ENCODE results near the gene QDPR. TPM values are rescaled to one million over a fixed set of nuclear protein-coding genes. Genes with fewer than 3 reads are reported as not detected.

The QDPR gene
- polyA plus RNA-seq, 1 of the 3 experiments (the other 2 are of a cell fraction) = 83.1 TPM

GRCh38 chr4:17554568-17554967 lies 42.7 kb upstream of the QDPR start:
- Histone ChIP-seq H3K27me3 (ENCODE audit: insufficient read depth) (peaks cover 10% of the 10 kb centered on the region; the same call in 1 of the 2 replicates), H2AFZ (ENCODE audit: low read depth) (no peak overlapping the region), H3K9me3 (no peaks in the 10 kb centered on the region), H3F3A (replicated peaks; ENCODE audit: insufficient read depth) (no peaks in the 10 kb centered on the region), H3K79me2 (ENCODE audit: insufficient read depth) (no peaks in the 10 kb centered on the region), H3K4me1 (ENCODE audit: control insufficient read depth in 1 of 2, insufficient read depth in 2 of 2, low read depth in 1 of 2, low read length in 1 of 2) (peaks cover 0 to 5% of the 10 kb centered on the region in 2 experiments; a peak in 1 of 4 replicates), H3K4me3 (ENCODE audit: low read depth in 2 of 2, low read length in 1 of 2) (no peak overlapping the region), H3K4me2 (no peak overlapping the region), H3K36me3 (replicated peaks in 1 of 2; ENCODE audit: control insufficient read depth in 1 of 2, insufficient read depth in 2 of 2, low read length in 1 of 2) (no peaks in the 10 kb centered on the region), H3K9ac (no peak overlapping the region), H4K20me1 (ENCODE audit: insufficient read depth) (no peaks in the 10 kb centered on the region), H3K9me2 (no peaks in the 10 kb centered on the region), H3K27ac (ENCODE audit: low read depth in 2 of 2, low read length in 1 of 2) (no peak overlapping the region)
- DNase-seq = no peak
- no peak for TF ChIP-seq TAF1 (IDR thresholded peaks at IDR 0.05; ENCODE audit: borderline replicate concordance, low read depth, low read length)
- POLR2A ChIA-PET = interaction anchor here (0.6 kb wide), 1 partner anchor 248 kb away, joined by 3 read pairs; no protein-coding TSS in a partner anchor
- CTCF ChIA-PET = interaction anchor here (0.7 to 3.8 kb wide), 7 partner anchors 10 to 254 kb away, joined by 3 to 17 read pairs (median 4); no protein-coding TSS in a partner anchor
- WGBS (ENCODE audit: low lambda C conversion rate) = 68% methylated on average over 4 of the region's 4 CpGs

DNA sequence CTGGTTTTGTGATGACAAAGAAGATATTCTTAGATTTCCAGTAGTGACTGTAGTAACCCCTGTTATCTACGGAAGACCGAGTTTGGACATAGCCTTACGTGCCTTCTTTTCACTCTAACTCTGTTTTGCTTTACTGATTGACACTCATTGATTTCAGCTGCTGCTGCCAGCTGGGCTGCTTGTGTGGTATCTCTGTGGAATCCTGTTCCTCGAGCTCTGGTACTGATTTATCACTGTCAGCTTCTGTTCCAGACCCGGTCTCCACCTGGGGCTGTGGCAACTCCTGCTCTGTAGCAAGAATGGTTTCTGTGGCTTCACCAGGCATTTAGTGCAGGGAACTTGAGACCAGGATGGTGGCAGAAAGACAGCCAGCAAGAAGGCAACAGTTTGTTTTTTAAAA lies 40.5 kb upstream of the QDPR start:
- Histone ChIP-seq H2AFZ (ENCODE audit: low read depth) (no peak overlapping the region), H3K4me3 (ENCODE audit: low read depth in 2 of 2, low read length in 1 of 2) (no peak overlapping the region), H3K4me1 (ENCODE audit: control insufficient read depth in 1 of 2, insufficient read depth in 2 of 2, low read depth in 1 of 2, low read length in 1 of 2) (peaks cover 0 to 5% of the 10 kb centered on the region in 2 experiments; a peak in 1 of 4 replicates), H3K27ac (ENCODE audit: low read depth in 2 of 2, low read length in 1 of 2) (no peak overlapping the region; a peak in 1 of 4 replicates), H3K36me3 (replicated peaks in 1 of 2; ENCODE audit: control insufficient read depth in 1 of 2, insufficient read depth in 2 of 2, low read length in 1 of 2) (no peaks in the 10 kb centered on the region), H4K20me1 (ENCODE audit: insufficient read depth) (no peaks in the 10 kb centered on the region), H3K9ac (no peak overlapping the region), H3K9me3 (no peaks in the 10 kb centered on the region), H3F3A (replicated peaks; ENCODE audit: insufficient read depth) (no peaks in the 10 kb centered on the region), H3K4me2 (no peak overlapping the region), H3K9me2 (no peaks in the 10 kb centered on the region), H3K27me3 (ENCODE audit: insufficient read depth) (peaks cover 10% of the 10 kb centered on the region; the same call in 1 of the 2 replicates), H3K79me2 (ENCODE audit: insufficient read depth) (no peaks in the 10 kb centered on the region)
- DNase-seq = peak; percentile 60
- CTCF ChIA-PET = interaction anchor here (0.6 to 3.8 kb wide), 3 partner anchors 16 to 519 kb away, joined by 3 to 17 read pairs (median 3); no protein-coding TSS in a partner anchor
- WGBS (ENCODE audit: low lambda C conversion rate) = 29% methylated on average over 5 of the region's 5 CpGs
- TF ChIP-seq JUND (IDR thresholded peaks at IDR 0.05) = no peak
- TF ChIP-seq RAD21 (IDR thresholded peaks at IDR 0.05; ENCODE audit: low read length) = peak; percentile 16; the same call in 1 of the 2 replicates
- peak in 1 of 2 experiments; percentile 79; a peak in 2 of 4 replicates for TF ChIP-seq EP300 (IDR thresholded peaks at IDR 0.05; ENCODE audit: borderline replicate concordance in 1 of 2, low read depth in 1 of 2, low read length in 1 of 2)
- TF ChIP-seq SMC3 (IDR thresholded peaks at IDR 0.05; ENCODE audit: low read depth, low read length) = no peak
- no peak for TF ChIP-seq SIN3A (IDR thresholded peaks at IDR 0.05; ENCODE audit: borderline replicate concordance, low read depth, low read length)
- no peak for TF ChIP-seq YY1 (IDR thresholded peaks at IDR 0.05; ENCODE audit: low read depth)
- peak; percentile 65; the same call in 1 of the 2 replicates for TF ChIP-seq RCOR1 (IDR thresholded peaks at IDR 0.05; ENCODE audit: low read length)
- TF ChIP-seq CHD2 (IDR thresholded peaks at IDR 0.05; ENCODE audit: low read length, partially characterized antibody) = peak; percentile 62
- TF ChIP-seq GATA2 (CRISPR knock-in tag; IDR thresholded peaks at IDR 0.05) = peak; percentile 76
- peak; percentile 30; the same call in 1 of the 2 replicates for TF ChIP-seq FOXJ3 (CRISPR knock-in tag; IDR thresholded peaks at IDR 0.05)
- POLR2A ChIA-PET = interaction anchor here (1.3 kb wide), 1 partner anchor 26 kb away, joined by 4 read pairs; no protein-coding TSS in a partner anchor

GRCh38 chr4:17550549-17550948 lies 38.7 kb upstream of the QDPR start:
- H3K4me1 ChIP-seq (ENCODE audit: control insufficient read depth in 1 of 2, insufficient read depth in 2 of 2, low read depth in 1 of 2, low read length in 1 of 2) = peaks cover 0 to 5% of the 10 kb centered on the region in 2 experiments; a peak in 1 of 4 replicates
- H3K27me3 ChIP-seq (ENCODE audit: insufficient read depth) = peaks cover 8% of the 10 kb centered on the region; the same call in 1 of the 2 replicates
- H4K20me1 ChIP-seq (ENCODE audit: insufficient read depth) = no peaks in the 10 kb centered on the region
- no peaks in the 10 kb centered on the region for H3K79me2 ChIP-seq (ENCODE audit: insufficient read depth)
- no peak overlapping the region for H3K27ac ChIP-seq (ENCODE audit: low read depth in 2 of 2, low read length in 1 of 2)
- no peak for DNase-seq
- 96% methylated on average over 3 of the region's 3 CpGs for WGBS (ENCODE audit: low lambda C conversion rate)
- no peak overlapping the region for H3K9ac ChIP-seq
- no peaks in the 10 kb centered on the region for H3K9me2 ChIP-seq
- H2AFZ ChIP-seq (ENCODE audit: low read depth) = no peak overlapping the region
- H3K9me3 ChIP-seq = no peaks in the 10 kb centered on the region
- no peak overlapping the region for H3K4me3 ChIP-seq (ENCODE audit: low read depth in 2 of 2, low read length in 1 of 2)
- H3K4me2 ChIP-seq = no peak overlapping the region
- no peaks in the 10 kb centered on the region for H3K36me3 ChIP-seq (replicated peaks in 1 of 2; ENCODE audit: control insufficient read depth in 1 of 2, insufficient read depth in 2 of 2, low read length in 1 of 2)
- ChIA-PET POLR2A (no interaction called here), CTCF (interaction anchor here (1.0 to 4.8 kb wide), 4 partner anchors 10 to 258 kb away, joined by 3 to 44 read pairs (median 24); partner anchors contain the start of genes DCAF16 and NCAPG)
- H3F3A ChIP-seq (replicated peaks; ENCODE audit: insufficient read depth) = no peaks in the 10 kb centered on the region
- TF ChIP-seq TEAD4 (IDR thresholded peaks at IDR 0.05; ENCODE audit: borderline replicate concordance, insufficient read depth) = no peak
- TF ChIP-seq RXRA (IDR thresholded peaks at IDR 0.05; ENCODE audit: borderline replicate concordance, low read depth) = no peak
- no peak for TF ChIP-seq YY1 (IDR thresholded peaks at IDR 0.05; ENCODE audit: low read depth)
- no peak for TF ChIP-seq TCF12 (IDR thresholded peaks at IDR 0.05)
- no peak for TF ChIP-seq RAD21 (IDR thresholded peaks at IDR 0.05; ENCODE audit: low read length)
- no peak for TF ChIP-seq GABPA (IDR thresholded peaks at IDR 0.05; ENCODE audit: low read depth)
- no peak for TF ChIP-seq RFX5 (IDR thresholded peaks at IDR 0.05; ENCODE audit: low read length)
- TF ChIP-seq FOXJ3 (CRISPR knock-in tag; IDR thresholded peaks at IDR 0.05) = no peak
- TF ChIP-seq, protein P1, sequence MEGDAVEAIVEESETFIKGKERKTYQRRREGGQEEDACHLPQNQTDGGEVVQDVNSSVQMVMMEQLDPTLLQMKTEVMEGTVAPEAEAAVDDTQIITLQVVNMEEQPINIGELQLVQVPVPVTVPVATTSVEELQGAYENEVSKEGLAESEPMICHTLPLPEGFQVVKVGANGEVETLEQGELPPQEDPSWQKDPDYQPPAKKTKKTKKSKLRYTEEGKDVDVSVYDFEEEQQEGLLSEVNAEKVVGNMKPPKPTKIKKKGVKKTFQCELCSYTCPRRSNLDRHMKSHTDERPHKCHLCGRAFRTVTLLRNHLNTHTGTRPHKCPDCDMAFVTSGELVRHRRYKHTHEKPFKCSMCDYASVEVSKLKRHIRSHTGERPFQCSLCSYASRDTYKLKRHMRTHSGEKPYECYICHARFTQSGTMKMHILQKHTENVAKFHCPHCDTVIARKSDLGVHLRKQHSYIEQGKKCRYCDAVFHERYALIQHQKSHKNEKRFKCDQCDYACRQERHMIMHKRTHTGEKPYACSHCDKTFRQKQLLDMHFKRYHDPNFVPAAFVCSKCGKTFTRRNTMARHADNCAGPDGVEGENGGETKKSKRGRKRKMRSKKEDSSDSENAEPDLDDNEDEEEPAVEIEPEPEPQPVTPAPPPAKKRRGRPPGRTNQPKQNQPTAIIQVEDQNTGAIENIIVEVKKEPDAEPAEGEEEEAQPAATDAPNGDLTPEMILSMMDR (IDR thresholded peaks at IDR 0.05) = no peak
- TF ChIP-seq PBX3 (IDR thresholded peaks at IDR 0.05) = no peak
- no peak for TF ChIP-seq NFIC (IDR thresholded peaks at IDR 0.05; ENCODE audit: borderline replicate concordance)
- TF ChIP-seq JUND (IDR thresholded peaks at IDR 0.05) = no peak
